OCI-LY7 (cell line): ENCODE data around the gene OR2G3. TPM values are rescaled to one million over a fixed set of nuclear protein-coding genes. Genes with fewer than 3 reads are reported as not detected.

Experiments
- BruUV-seq: library from RNA; stranded (reverse); fragments of 400-500 nt; replicated peaks from 2 replicates; lab custom pipeline; 2021; lab: Mats Ljungman, UMichigan
- CTCF ChIA-PET: fragments of 300-600 bp; sonication (Branson Sonifier 250); formaldehyde crosslinking; loops from one replicate; lab custom pipeline; 2022; ENCODE audit warnings: antibody characterized with exemption; ENCODE audit not compliant: unreplicated experiment; lab: Charles Lee
- POLR2A ChIA-PET: fragments of 300-600 bp; sonication (Branson Sonifier 250); formaldehyde crosslinking; loops from one replicate; lab custom pipeline; 2022; ENCODE audit warnings: antibody characterized with exemption; lab: Charles Lee
- DNase-seq: peaks from one replicate; pipeline ENCODE4 v3.0.0-alpha.2; 2015; ENCODE audit warnings: low spot score
- H2AFZ ChIP-seq: fragments of 200-600 bp; sonication (generic), shearing (Covaris generic); 2 replicates; pipeline ENCODE4 v1.6.1; 2014; ENCODE audit warnings: mild to moderate bottlenecking, antibody characterized with exemption, low read length, moderate library complexity
- H3K27ac ChIP-seq: fragments of 200-600 bp; sonication (generic); 2 replicates; pipeline ENCODE4 v1.5.1; 2014; ENCODE audit warnings: mixed run types, low read depth, mild to moderate bottlenecking, moderate library complexity, low read length, inconsistent platforms; ENCODE audit not compliant: poor library complexity, severe bottlenecking
- H3K36me3 ChIP-seq: fragments of 200-600 bp; sonication (generic); 2 replicates; pipeline ENCODE4 v1.6.1; 2014; ENCODE audit warnings: mild to moderate bottlenecking, antibody characterized with exemption, low read length, moderate library complexity, mixed read lengths; ENCODE audit not compliant: insufficient read depth
- H3K4me1 ChIP-seq: fragments of 200-600 bp; sonication (generic); 2 replicates; pipeline ENCODE4 v1.5.1; 2014; ENCODE audit warnings: mild to moderate bottlenecking, low read length; ENCODE audit not compliant: insufficient read depth, poor library complexity, severe bottlenecking
- H3K4me2 ChIP-seq: fragments of 200-600 bp; sonication (generic); 2 replicates; pipeline ENCODE4 v1.6.1; 2014; ENCODE audit warnings: mild to moderate bottlenecking, low read length
- H3K4me3 ChIP-seq: fragments of 200-600 bp; sonication (generic); 2 replicates; pipeline ENCODE4 v1.5.1; 2014; ENCODE audit warnings: mild to moderate bottlenecking, low read depth, low read length; ENCODE audit not compliant: poor library complexity, severe bottlenecking
- H3K79me2 ChIP-seq: fragments of 200-600 bp; sonication (generic); 2 replicates; pipeline ENCODE4 v1.6.1; 2016; ENCODE audit warnings: low read depth, mild to moderate bottlenecking, low read length, moderate library complexity, mixed read lengths; ENCODE audit not compliant: insufficient read depth
- H3K9me2 ChIP-seq: fragments of 200-600 bp; sonication (generic); 2 replicates; pipeline ENCODE4 v1.6.1; 2016; ENCODE audit warnings: mild to moderate bottlenecking, low read length, mixed read lengths; ENCODE audit not compliant: insufficient read depth
- H3K9me3 ChIP-seq: fragments of 200-600 bp; sonication (generic); 2 replicates; pipeline ENCODE4 v1.6.1; 2014; ENCODE audit warnings: mild to moderate bottlenecking, mixed run types, low read length, mixed read lengths
- H4K20me1 ChIP-seq: fragments of 200-600 bp; sonication (generic); 2 replicates; pipeline ENCODE4 v1.6.1; 2014; ENCODE audit warnings: mild to moderate bottlenecking, antibody characterized with exemption, low read length, moderate library complexity, mixed read lengths; ENCODE audit not compliant: insufficient read depth
- EZH2phosphoT487 ChIP-seq: fragments of 200-600 bp; sonication (generic); IDR thresholded peaks from 2 replicates; pipeline ENCODE4 v1.6.1; 2018; ENCODE audit warnings: low read depth, borderline replicate concordance, mild to moderate bottlenecking, mixed run types, antibody characterized with exemption, low read length, moderate library complexity, mixed read lengths
- intact Hi-C: fragments of 100-400 bp; cut with micrococcal nuclease; formaldehyde crosslinking; loops from one replicate; pipeline ENCODE4 v1.10.0; 2022; ENCODE audit not compliant: unreplicated experiment
- small RNA-seq: library from RNA; depleted of rRNA; stranded (forward); fragments of <200 nt; gene quantifications from one replicate; pipeline ENCODE3, GENCODE V24; 2014
- total RNA-seq, 2 experiments: library from RNA; depleted of rRNA in 1 of 2; stranded (reverse); fragments of >200 nt in 1 of 2; shearing (Covaris generic) in 1 of 2; gene quantifications; 2 replicates each; pipeline ENCODE4 v1.2.3, GENCODE V29; 2014 to 2022
- TF ChIP-seq, protein P1 (sequence below): fragments of 200-600 bp; sonication (generic); conservative IDR thresholded peaks from 2 replicates; pipeline ENCODE4 v1.5.1; 2014; ENCODE audit warnings: mild to moderate bottlenecking, antibody characterized with exemption, low read length, moderate library complexity, mixed read lengths

OR2G3 gene
- total RNA-seq, 2 experiments from 2014 or later: not detected

DNA sequence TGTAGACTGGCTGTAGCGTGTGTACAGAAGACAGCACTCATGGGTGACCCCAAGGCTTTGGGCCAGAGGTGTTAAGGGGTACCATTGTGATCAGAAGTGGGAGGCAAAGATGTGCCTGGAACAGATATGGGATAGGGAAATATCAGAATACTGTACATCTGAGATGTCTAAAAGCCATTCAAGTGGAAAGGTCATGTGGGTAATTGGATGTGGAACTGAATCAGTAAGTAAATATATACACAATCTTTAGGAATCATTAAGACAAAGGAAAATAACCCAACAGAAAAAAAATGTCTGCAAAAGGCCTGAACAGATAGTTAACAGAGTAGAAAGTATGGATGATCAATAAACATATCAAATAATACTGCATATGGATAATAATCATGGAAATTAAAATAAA, 47.7 kb downstream of the OR2G3 start:
- no peaks in the 10 kb centered on the region for H3K4me1 ChIP-seq
- no peak overlapping the region for H3K27ac ChIP-seq
- intact Hi-C loops: no loop called here
- BruUV-seq: no TSS peak
- POLR2A ChIA-PET: no interaction called here
- no peaks in the 10 kb centered on the region for H3K9me3 ChIP-seq
- CTCF ChIA-PET: no interaction called here
- no peak for DNase-seq
- TF ChIP-seq, protein P1, sequence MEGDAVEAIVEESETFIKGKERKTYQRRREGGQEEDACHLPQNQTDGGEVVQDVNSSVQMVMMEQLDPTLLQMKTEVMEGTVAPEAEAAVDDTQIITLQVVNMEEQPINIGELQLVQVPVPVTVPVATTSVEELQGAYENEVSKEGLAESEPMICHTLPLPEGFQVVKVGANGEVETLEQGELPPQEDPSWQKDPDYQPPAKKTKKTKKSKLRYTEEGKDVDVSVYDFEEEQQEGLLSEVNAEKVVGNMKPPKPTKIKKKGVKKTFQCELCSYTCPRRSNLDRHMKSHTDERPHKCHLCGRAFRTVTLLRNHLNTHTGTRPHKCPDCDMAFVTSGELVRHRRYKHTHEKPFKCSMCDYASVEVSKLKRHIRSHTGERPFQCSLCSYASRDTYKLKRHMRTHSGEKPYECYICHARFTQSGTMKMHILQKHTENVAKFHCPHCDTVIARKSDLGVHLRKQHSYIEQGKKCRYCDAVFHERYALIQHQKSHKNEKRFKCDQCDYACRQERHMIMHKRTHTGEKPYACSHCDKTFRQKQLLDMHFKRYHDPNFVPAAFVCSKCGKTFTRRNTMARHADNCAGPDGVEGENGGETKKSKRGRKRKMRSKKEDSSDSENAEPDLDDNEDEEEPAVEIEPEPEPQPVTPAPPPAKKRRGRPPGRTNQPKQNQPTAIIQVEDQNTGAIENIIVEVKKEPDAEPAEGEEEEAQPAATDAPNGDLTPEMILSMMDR: no peak
- TF ChIP-seq EZH2phosphoT487: no peak
- no peaks in the 10 kb centered on the region for H4K20me1 ChIP-seq
- no peak overlapping the region for H2AFZ ChIP-seq
- H3K36me3 ChIP-seq: no peaks in the 10 kb centered on the region
- H3K9me2 ChIP-seq: no peaks in the 10 kb centered on the region
- no peak overlapping the region for H3K4me2 ChIP-seq
- no peak overlapping the region for H3K4me3 ChIP-seq
- H3K79me2 ChIP-seq: no peaks in the 10 kb centered on the region

Small RNA genes within 50 kb of the gene (small RNA-seq; reads per million reads assigned to genes)
- not detected for gene RF00026

Other genes with a start within 250 kb of the OR2G3 start
- gene NLRP3, start 189.4 kb upstream of the OR2G3 start, total RNA-seq (2014; rRNA removed; shearing (Covaris generic)): not detected in 2 replicates
- gene NLRP3, start 189.4 kb upstream of the OR2G3 start, total RNA-seq (2022): not detected in 2 replicates
- not detected in 2 replicates for gene OR2B11, start 147.5 kb upstream of the OR2G3 start, total RNA-seq (2014; rRNA removed; shearing (Covaris generic))
- not detected in 2 replicates for gene OR2B11, start 147.5 kb upstream of the OR2G3 start, total RNA-seq (2022)
- not detected in 2 replicates for gene OR2C3, start 69.1 kb upstream of the OR2G3 start, total RNA-seq (2014; rRNA removed; shearing (Covaris generic))
- gene OR2C3, start 69.1 kb upstream of the OR2G3 start, total RNA-seq (2022): not detected in 2 replicates
- gene GCSAML, start 56.5 kb upstream of the OR2G3 start, total RNA-seq (2014; rRNA removed; shearing (Covaris generic)): not detected in 2 replicates
- not detected in 2 replicates for gene GCSAML, start 56.5 kb upstream of the OR2G3 start, total RNA-seq (2022)
- gene OR2G2, start 17.2 kb upstream of the OR2G3 start, total RNA-seq (2014; rRNA removed; shearing (Covaris generic)): not detected in 2 replicates
- gene OR2G2, start 17.2 kb upstream of the OR2G3 start, total RNA-seq (2022): not detected in 2 replicates
- gene OR13G1, start 74.2 kb downstream of the OR2G3 start, total RNA-seq (2014; rRNA removed; shearing (Covaris generic)): not detected in 2 replicates
- not detected in 2 replicates for gene OR13G1, start 74.2 kb downstream of the OR2G3 start, total RNA-seq (2022)
- not detected in 2 replicates for gene OR6F1, start 111.1 kb downstream of the OR2G3 start, total RNA-seq (2014; rRNA removed; shearing (Covaris generic))
- not detected in 2 replicates for gene OR6F1, start 111.1 kb downstream of the OR2G3 start, total RNA-seq (2022)
- gene OR14K1, start 133.0 kb downstream of the OR2G3 start, total RNA-seq (2014; rRNA removed; shearing (Covaris generic)): not detected in 2 replicates
- gene OR14K1, start 133.0 kb downstream of the OR2G3 start, total RNA-seq (2022): not detected in 2 replicates
- gene OR14A2, start 142.6 kb downstream of the OR2G3 start, total RNA-seq (2014; rRNA removed; shearing (Covaris generic)): not detected in 2 replicates
- not detected in 2 replicates for gene OR14A2, start 142.6 kb downstream of the OR2G3 start, total RNA-seq (2022)
- gene OR1C1, start 155.0 kb downstream of the OR2G3 start, total RNA-seq (2014; rRNA removed; shearing (Covaris generic)): not detected in 2 replicates
- not detected in 2 replicates for gene OR1C1, start 155.0 kb downstream of the OR2G3 start, total RNA-seq (2022)
- not detected in 2 replicates for gene OR14A16, start 218.5 kb downstream of the OR2G3 start, total RNA-seq (2014; rRNA removed; shearing (Covaris generic))
- gene OR14A16, start 218.5 kb downstream of the OR2G3 start, total RNA-seq (2022): not detected in 2 replicates
- gene OR11L1, start 236.3 kb downstream of the OR2G3 start, total RNA-seq (2014; rRNA removed; shearing (Covaris generic)): not detected in 2 replicates
- gene OR11L1, start 236.3 kb downstream of the OR2G3 start, total RNA-seq (2022): not detected in 2 replicates